HEK293 (cell line): ENCODE measurements around the gene SINHCAF.

Experiments
- CTCF ChIA-PET: fragments of 350-600 bp; formaldehyde crosslinking; extraction: SDS; loops from one replicate; lab custom pipeline; 2021; ENCODE audit warnings: antibody characterized with exemption; lab: Yijun Ruan, JAX
- POLR2A ChIA-PET: fragments of 300-600 bp; formaldehyde crosslinking; extraction: SDS; loops from one replicate; lab custom pipeline; 2020; ENCODE audit warnings: antibody characterized with exemption, inconsistent platforms; lab: Yijun Ruan, JAX
- H3K27ac ChIP-seq: fragments of 200-500 bp; sonication (Bioruptor generic); 2 replicates; pipeline ENCODE4 v1.5.1; 2014; ENCODE audit warnings: low read depth, low read length, control low read depth, inconsistent platforms; ENCODE audit errors: extremely low read depth
- H3K36me3 ChIP-seq, 2 experiments: fragments of 200-500 bp in 1 of 2; sonication (Bioruptor generic) in 1 of 2; 1 replicate in 1 of 2; 2 replicates in 1 of 2; pipeline ENCODE4 v1.5.1; 2014 to 2017; ENCODE audit warnings: inconsistent platforms in 2 of 2, low read length in 2 of 2; ENCODE audit not compliant: control insufficient read depth in 2 of 2, insufficient read depth in 1 of 2
- H3K4me1 ChIP-seq: fragments of 200-500 bp; sonication (Bioruptor generic); 2 replicates; pipeline ENCODE4 v1.5.1; 2014; ENCODE audit warnings: mild to moderate bottlenecking, low read length, inconsistent platforms; ENCODE audit not compliant: control insufficient read depth, insufficient read depth
- H3K4me3 ChIP-seq: 2 replicates; pipeline ENCODE4 v1.5.1; 2011; ENCODE audit warnings: low read depth, mild to moderate bottlenecking, control low read depth, low read length, moderate library complexity
- H3K9me3 ChIP-seq: fragments of 200-500 bp; sonication (Bioruptor generic); 2 replicates; pipeline ENCODE4 v1.5.1; 2014; ENCODE audit warnings: low read depth, low read length, inconsistent platforms; ENCODE audit not compliant: control insufficient read depth, insufficient read depth
- CTCF ChIP-seq: fragments of 450-650 bp; formaldehyde crosslinking; IDR thresholded peaks from 2 replicates; pipeline ENCODE4 v1.5.1; 2016; ENCODE audit warnings: missing biosample characterization, missing genetic modification characterization
- FEZF1 ChIP-seq: fragments of 450-650 bp; formaldehyde crosslinking; IDR thresholded peaks from 2 replicates; pipeline ENCODE4 v1.5.1; 2016; ENCODE audit warnings: missing biosample characterization, missing genetic modification characterization
- KLF1 ChIP-seq: fragments of 450-650 bp; formaldehyde crosslinking; IDR thresholded peaks from 2 replicates; pipeline ENCODE4 v1.5.1; 2016; ENCODE audit warnings: missing biosample characterization, missing genetic modification characterization
- KLF17 ChIP-seq: fragments of 450-650 bp; formaldehyde crosslinking; IDR thresholded peaks from 2 replicates; pipeline ENCODE4 v1.5.1; 2016; ENCODE audit warnings: missing biosample characterization, missing genetic modification characterization
- KLF7 ChIP-seq: fragments of 450-650 bp; formaldehyde crosslinking; IDR thresholded peaks from 2 replicates; pipeline ENCODE4 v1.5.1; 2016; ENCODE audit warnings: missing biosample characterization, missing genetic modification characterization, borderline replicate concordance
- OVOL3 ChIP-seq: fragments of 450-650 bp; formaldehyde crosslinking; IDR thresholded peaks from 2 replicates; pipeline ENCODE4 v1.5.1; 2016; ENCODE audit warnings: missing biosample characterization, missing genetic modification characterization
- SALL2 ChIP-seq: fragments of 450-650 bp; formaldehyde crosslinking; IDR thresholded peaks from 2 replicates; pipeline ENCODE4 v1.5.0; 2017; ENCODE audit warnings: missing biosample characterization, mild to moderate bottlenecking, missing genetic modification characterization, borderline replicate concordance
- SCRT2 ChIP-seq: fragments of 450-650 bp; formaldehyde crosslinking; IDR thresholded peaks from 2 replicates; pipeline ENCODE4 v1.5.1; 2016; ENCODE audit warnings: missing biosample characterization, missing genetic modification characterization
- WT1 ChIP-seq: fragments of 450-650 bp; formaldehyde crosslinking; IDR thresholded peaks from 2 replicates; pipeline ENCODE4 v1.5.1; 2016; ENCODE audit warnings: missing biosample characterization, missing genetic modification characterization
- ZNF132 ChIP-seq: fragments of 450-650 bp; formaldehyde crosslinking; IDR thresholded peaks from 2 replicates; pipeline ENCODE4 v1.5.1; 2017; ENCODE audit warnings: missing biosample characterization, missing genetic modification characterization, borderline replicate concordance
- ZNF274 ChIP-seq, 2 experiments: fragments of 200-500 bp in 1 of 2; fragments of 450-650 bp in 1 of 2; sonication (Bioruptor generic) in 1 of 2; formaldehyde crosslinking in 1 of 2; IDR thresholded peaks; 2 replicates each; pipeline versions ENCODE4 v1.5.1 to v1.6.1; 2014 to 2016; ENCODE audit warnings: borderline replicate concordance in 1 of 2, inconsistent platforms in 1 of 2, low read length in 1 of 2, missing biosample characterization in 1 of 2, missing genetic modification characterization in 1 of 2
- ZNF350 ChIP-seq: fragments of 450-650 bp; formaldehyde crosslinking; IDR thresholded peaks from 2 replicates; pipeline ENCODE4 v1.5.0; 2017; ENCODE audit warnings: missing biosample characterization, mild to moderate bottlenecking, missing genetic modification characterization
- ZNF48 ChIP-seq: fragments of 450-650 bp; formaldehyde crosslinking; IDR thresholded peaks from 2 replicates; pipeline ENCODE4 v1.5.1; 2016; ENCODE audit warnings: missing biosample characterization, missing genetic modification characterization
- ZNF530 ChIP-seq: fragments of 450-650 bp; formaldehyde crosslinking; IDR thresholded peaks from 2 replicates; pipeline ENCODE4 v1.5.1; 2016; ENCODE audit warnings: low read depth, missing biosample characterization, missing genetic modification characterization
- ZNF558 ChIP-seq: fragments of 450-650 bp; formaldehyde crosslinking; IDR thresholded peaks from 2 replicates; pipeline ENCODE4 v1.5.1; 2016; ENCODE audit warnings: missing biosample characterization, missing genetic modification characterization
- ZNF623 ChIP-seq: fragments of 450-650 bp; formaldehyde crosslinking; IDR thresholded peaks from 2 replicates; pipeline ENCODE4 v1.5.1; 2016; ENCODE audit warnings: missing biosample characterization, missing genetic modification characterization
- ZNF670 ChIP-seq: fragments of 450-650 bp; formaldehyde crosslinking; IDR thresholded peaks from 2 replicates; pipeline ENCODE4 v1.5.1; 2016; ENCODE audit warnings: missing biosample characterization, missing genetic modification characterization, low read depth
- ZNF830 ChIP-seq: fragments of 450-650 bp; IDR thresholded peaks from 2 replicates; pipeline ENCODE4 v1.5.0; 2018; ENCODE audit warnings: missing biosample characterization, missing genetic modification characterization, low read depth, mild to moderate bottlenecking, moderate library complexity
- ZSCAN30 ChIP-seq: fragments of 450-650 bp; IDR thresholded peaks from 2 replicates; pipeline ENCODE4 v1.5.1; 2018; ENCODE audit warnings: missing biosample characterization, mild to moderate bottlenecking, missing genetic modification characterization, moderate library complexity
- TF ChIP-seq, protein P1 (sequence below): fragments of 450-650 bp; formaldehyde crosslinking; IDR thresholded peaks from 2 replicates; pipeline ENCODE4 v1.5.1; 2016; ENCODE audit warnings: missing biosample characterization, missing genetic modification characterization, borderline replicate concordance

SINHCAF gene

GRCh38 chr12:31250179-31250578 is 75.8 kb downstream of the SINHCAF start:
- Histone ChIP-seq H3K9me3 (no peaks in the 10 kb centered on the region), H3K27ac (no peak overlapping the region), H3K36me3 (no peaks in the 10 kb centered on the region), H3K4me1 (no peaks in the 10 kb centered on the region)
- POLR2A ChIA-PET, result no interaction called here
- TF ChIP-seq WT1 (no peak), KLF1 (no peak)
- TF ChIP-seq, all 188 proteins: peak for 0
- H3K4me3 ChIP-seq, result no peak overlapping the region
- CTCF ChIA-PET, result interaction anchor here (0.7 to 3.4 kb wide), 9 partner anchors 8 to 1817 kb away, joined by 3 to 31 read pairs (median 3); no protein-coding TSS in a partner anchor

- Histone ChIP-seq H3K9me3 (no peaks in the 10 kb centered on the region), H3K4me1 (no peaks in the 10 kb centered on the region), H3K4me3 (no peak overlapping the region), H3K27ac (no peak overlapping the region), H3K36me3 (no peaks in the 10 kb centered on the region)
- CTCF ChIA-PET, result interaction anchor here (1.1 to 3.4 kb wide), 5 partner anchors 7 to 153 kb away, joined by 3 to 31 read pairs (median 4); no protein-coding TSS in a partner anchor
- POLR2A ChIA-PET, result no interaction called here
- no peak for TF ChIP-seq ZNF132 (tag by site-specific recombination)
- TF ChIP-seq, protein P1, sequence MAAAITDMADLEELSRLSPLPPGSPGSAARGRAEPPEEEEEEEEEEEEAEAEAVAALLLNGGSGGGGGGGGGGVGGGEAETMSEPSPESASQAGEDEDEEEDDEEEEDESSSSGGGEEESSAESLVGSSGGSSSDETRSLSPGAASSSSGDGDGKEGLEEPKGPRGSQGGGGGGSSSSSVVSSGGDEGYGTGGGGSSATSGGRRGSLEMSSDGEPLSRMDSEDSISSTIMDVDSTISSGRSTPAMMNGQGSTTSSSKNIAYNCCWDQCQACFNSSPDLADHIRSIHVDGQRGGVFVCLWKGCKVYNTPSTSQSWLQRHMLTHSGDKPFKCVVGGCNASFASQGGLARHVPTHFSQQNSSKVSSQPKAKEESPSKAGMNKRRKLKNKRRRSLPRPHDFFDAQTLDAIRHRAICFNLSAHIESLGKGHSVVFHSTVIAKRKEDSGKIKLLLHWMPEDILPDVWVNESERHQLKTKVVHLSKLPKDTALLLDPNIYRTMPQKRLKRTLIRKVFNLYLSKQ (tag by site-specific recombination), result no peak
- no peak for TF ChIP-seq ZNF830 (tag by site-specific recombination)
- TF ChIP-seq KLF17 (tag by site-specific recombination), result no peak
- TF ChIP-seq ZNF48 (tag by site-specific recombination), result no peak
Measured at GRCh38 chr12:31249356-31249755, 76.6 kb downstream of the SINHCAF start.

- no peaks in the 10 kb centered on the region for H3K9me3 ChIP-seq
- TF ChIP-seq FEZF1 (tag by site-specific recombination) (no peak), ZNF274 (IDR thresholded peaks at IDR 0.05; ENCODE audit: low read length) (no peak), ZNF274 (tag by site-specific recombination; IDR thresholded peaks at IDR 0.05; ENCODE audit: borderline replicate concordance) (no peak)
- H3K4me1 ChIP-seq, result no peaks in the 10 kb centered on the region
- CTCF ChIA-PET, result interaction anchor here (1.8 to 3.4 kb wide), 2 partner anchors 23 kb away, joined by 6 to 31 read pairs; no protein-coding TSS in a partner anchor
- H3K36me3 ChIP-seq, result no peaks in the 10 kb centered on the region
- no peak overlapping the region for H3K4me3 ChIP-seq
- POLR2A ChIA-PET, result no interaction called here
- no peak overlapping the region for H3K27ac ChIP-seq
Measured at GRCh38 chr12:31248815-31249214, 77.1 kb downstream of the SINHCAF start.

- POLR2A ChIA-PET, result no interaction called here
- Histone ChIP-seq H3K9me3 (no peaks in the 10 kb centered on the region), H3K4me3 (no peak overlapping the region), H3K27ac (no peak overlapping the region), H3K4me1 (no peaks in the 10 kb centered on the region), H3K36me3 (no peaks in the 10 kb centered on the region)
- CTCF ChIA-PET, result interaction anchor here (1.8 kb wide), 1 partner anchor 23 kb away, joined by 6 read pairs; no protein-coding TSS in a partner anchor
- TF ChIP-seq SCRT2 (tag by site-specific recombination) (no peak), ZNF623 (tag by site-specific recombination) (no peak), CTCF (no peak), SALL2 (tag by site-specific recombination) (no peak), KLF7 (tag by site-specific recombination) (no peak), ZNF558 (tag by site-specific recombination) (no peak), ZSCAN30 (tag by site-specific recombination) (no peak), OVOL3 (no peak), ZNF530 (no peak), ZNF670 (tag by site-specific recombination) (no peak), ZNF350 (tag by site-specific recombination) (no peak)
- TF ChIP-seq, protein P1 (tag by site-specific recombination), result no peak
Measured at GRCh38 chr12:31248337-31248736, 77.6 kb downstream of the SINHCAF start.
